ENCODE data around the gene TBC1D12.
"Not testable (repeated sequence)": the region's sequence is repeated elsewhere in the genome, so short reads cannot be mapped to it uniquely, and the experiment has no call there.

The TBC1D12 gene

GRCh38 chr10:94549221-94549620 lies 146.9 kb downstream of the TBC1D12 start:
- no peak for DNase-seq

- DNase-seq: not testable (repeated sequence)
These were observed 165.5 kb downstream of the TBC1D12 start for GRCh38 chr10:94567714-94568307.

GRCh38 chr10:94571081-94571480 lies 168.7 kb downstream of the TBC1D12 start:
- no peak for DNase-seq

- DNase-seq: no peak
These were observed 169.2 kb downstream of the TBC1D12 start for GRCh38 chr10:94571528-94571927.

- DNase-seq: no peak
These were observed 176.4 kb downstream of the TBC1D12 start for GRCh38 chr10:94578790-94579189.

GRCh38 chr10:94583124-94583523 lies 180.8 kb downstream of the TBC1D12 start:
- no peak for DNase-seq

Measured in NCI-H2081 treated with DMSO at 0.1 percent for 48 hours (cell line).